NCI-H82 (cell line): ENCODE measurements around the gene TTBK2.
A peak's percentile ranks its signal among the peaks of the same experiment; 100 is the strongest.

ENCODE experiments used
- DNase-seq: peaks from one replicate; lab custom pipeline; 2025; lab: John Stamatoyannopoulos, UW

The TTBK2 gene

DNA sequence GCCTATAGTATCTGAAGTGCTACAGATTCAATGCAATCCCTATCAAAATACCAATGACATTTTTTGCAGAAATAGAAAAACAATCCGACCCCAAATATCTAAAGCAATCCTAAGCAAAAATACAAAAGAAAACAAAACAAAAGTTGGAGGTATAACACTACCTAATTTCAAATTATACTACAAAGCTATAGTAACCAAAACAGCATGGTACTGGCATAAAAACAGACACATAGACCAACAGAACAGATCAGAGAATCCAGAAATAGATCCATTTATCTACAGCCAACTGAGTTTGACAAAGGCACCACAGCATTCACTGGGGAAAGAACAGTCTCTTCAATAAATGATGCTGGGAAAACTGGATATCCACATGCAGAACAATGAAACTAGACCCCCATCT is 159.8 kb downstream of the TTBK2 start:
- no peak for DNase-seq

DNA sequence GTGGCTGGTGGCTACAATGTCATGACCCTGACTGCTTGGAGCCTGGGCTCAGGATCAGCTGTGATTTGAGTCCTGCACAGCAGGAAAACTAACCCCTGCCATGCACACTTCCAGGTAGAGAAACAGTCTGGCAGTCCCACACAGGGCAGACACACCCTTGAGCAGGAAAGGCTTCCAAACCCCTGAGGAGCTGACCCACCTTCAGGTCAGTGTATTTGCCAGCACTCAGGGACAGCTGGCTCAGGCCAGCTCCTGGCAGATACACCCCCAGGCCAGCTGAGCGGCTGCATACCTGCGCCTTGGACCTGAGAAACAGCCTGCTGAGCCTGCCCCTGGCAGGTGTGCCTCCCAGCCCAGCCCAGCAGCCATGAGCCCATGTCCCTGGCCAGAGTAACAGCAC is 161.5 kb downstream of the TTBK2 start:
- DNase-seq = no peak

DNA sequence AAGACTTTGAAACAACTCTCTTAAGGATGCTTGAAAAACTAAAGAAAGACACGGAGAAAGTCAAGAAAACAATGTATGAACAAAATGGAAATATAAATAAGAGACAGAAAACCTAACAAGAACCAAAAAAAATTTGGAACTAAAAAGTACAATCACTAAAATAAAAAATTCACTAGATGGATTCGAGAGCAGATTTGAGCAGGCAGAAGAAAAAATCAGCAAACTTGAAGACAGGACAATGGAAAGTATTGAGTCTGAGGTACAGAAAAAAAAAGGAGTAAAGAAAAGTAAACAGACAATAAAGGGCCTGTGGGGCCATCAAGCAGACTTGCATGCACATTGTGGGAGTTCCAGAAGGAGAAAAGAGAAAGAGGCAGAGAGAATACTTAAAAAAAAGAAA is 170.3 kb downstream of the TTBK2 start:
- DNase-seq = no peak

DNA sequence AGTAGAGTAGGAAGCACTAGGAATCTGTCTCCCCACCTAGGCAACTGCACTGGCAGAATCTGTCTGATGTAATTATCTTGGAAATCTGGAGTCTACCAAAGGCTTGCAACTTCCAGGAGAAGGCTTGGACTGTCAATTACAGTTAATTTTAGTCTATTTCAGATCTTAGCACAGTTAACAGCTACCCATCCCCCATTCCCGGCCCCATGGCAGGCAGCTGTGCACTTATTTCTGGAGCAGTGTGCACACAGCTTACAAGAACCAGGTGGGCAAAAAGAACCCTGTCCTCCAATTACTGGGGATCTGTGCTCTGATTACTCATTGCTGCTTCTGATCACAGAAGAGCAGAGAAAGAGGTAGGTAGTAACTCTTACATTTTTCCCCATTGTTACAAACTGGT is 171.3 kb downstream of the TTBK2 start:
- DNase-seq = peak; percentile 90

DNA sequence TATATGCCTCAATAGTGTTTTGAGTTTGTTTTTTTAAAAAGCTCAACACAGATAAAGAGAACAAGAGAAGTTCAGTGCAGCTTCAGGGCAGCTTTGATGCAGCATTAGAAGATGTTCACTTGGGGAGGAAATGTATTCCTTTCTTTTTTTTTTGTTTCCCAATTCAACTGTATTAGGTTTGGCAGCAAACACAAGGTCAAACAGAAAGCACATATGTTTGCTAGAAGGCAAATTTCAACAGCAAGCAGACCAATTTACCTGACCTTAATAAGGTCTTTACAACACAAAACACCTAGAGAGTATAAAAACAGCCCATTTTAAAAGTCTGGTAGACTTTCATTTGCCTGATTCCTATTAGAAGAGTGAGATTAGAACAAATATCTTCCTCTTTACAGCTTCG is 176.4 kb downstream of the TTBK2 start:
- DNase-seq = no peak

DNA sequence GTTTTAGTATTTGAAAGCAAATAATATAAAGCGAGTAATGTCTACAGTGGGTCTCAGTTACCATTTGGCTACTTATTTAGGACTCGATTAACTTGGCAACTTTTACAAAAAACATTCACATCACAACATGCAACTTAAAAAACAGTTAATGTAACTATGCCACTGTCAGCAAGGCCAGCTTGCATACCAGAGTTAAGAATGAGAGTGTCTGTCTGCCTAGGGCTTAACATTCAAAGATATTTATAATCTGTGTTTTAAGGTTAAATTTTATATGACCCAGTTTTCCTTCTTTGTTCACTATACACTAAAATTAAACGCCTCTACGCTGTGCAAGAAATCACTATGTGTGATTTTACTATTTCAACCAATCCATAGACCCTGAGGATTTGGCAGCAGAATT is 178.4 kb downstream of the TTBK2 start:
- no peak for DNase-seq

DNA sequence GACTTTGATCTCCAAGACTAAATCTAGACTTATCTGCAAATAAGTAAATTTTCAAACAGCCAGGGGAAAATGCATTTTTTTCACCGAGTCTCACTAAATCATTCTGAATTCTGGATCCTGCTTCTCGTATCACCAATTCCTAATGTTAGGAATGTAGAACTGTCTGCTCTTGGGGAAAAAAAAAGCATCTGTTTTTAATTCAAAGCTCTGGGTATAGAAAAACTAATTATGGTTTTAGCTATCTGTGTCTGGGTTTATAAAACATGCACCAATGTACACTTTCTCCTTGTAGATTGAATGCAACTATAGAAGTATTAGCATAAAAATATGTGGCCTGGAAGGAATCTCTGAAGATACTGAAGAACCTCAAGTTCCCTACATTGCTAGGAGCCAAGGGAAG is 178.9 kb downstream of the TTBK2 start:
- DNase-seq = no peak

DNA sequence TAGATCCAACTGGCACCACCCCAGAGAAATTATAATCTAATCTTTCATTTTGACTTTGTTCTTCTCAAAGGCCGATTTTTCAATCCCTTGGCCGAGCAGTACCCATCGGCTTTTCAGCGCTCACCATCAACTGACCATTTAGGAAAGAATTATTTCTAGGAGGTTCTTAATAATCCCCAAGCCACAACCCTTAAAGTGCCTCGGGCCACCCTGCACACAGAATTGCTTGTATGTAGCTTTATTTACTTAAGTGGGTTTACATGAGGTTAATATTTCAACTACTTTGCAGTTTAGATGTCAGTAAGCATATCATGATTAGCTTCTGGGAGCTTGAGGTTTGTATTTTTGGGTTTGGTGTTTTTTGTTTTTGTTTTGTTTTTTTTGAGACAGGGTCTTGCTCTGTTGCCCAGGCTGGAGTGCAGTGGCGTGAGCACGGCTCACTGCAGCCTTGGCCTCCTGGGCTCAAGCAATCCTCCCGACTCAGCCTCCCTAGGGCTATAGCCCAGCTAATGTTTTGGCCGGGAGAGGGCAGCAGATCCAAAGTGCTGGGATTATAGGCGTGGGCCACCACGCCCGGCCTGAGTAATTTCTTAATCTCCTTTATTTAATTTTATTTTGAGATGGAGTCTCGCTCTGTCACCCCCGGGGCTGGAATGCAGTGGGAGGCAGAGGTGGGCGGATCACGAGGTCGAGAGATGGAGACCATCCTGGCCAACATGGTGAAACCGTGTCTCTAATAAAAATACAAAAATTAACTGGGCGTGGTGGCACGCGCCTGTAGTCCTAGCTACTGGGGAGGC is 182.8 kb downstream of the TTBK2 start:
- peak; percentile 65 for DNase-seq

DNA sequence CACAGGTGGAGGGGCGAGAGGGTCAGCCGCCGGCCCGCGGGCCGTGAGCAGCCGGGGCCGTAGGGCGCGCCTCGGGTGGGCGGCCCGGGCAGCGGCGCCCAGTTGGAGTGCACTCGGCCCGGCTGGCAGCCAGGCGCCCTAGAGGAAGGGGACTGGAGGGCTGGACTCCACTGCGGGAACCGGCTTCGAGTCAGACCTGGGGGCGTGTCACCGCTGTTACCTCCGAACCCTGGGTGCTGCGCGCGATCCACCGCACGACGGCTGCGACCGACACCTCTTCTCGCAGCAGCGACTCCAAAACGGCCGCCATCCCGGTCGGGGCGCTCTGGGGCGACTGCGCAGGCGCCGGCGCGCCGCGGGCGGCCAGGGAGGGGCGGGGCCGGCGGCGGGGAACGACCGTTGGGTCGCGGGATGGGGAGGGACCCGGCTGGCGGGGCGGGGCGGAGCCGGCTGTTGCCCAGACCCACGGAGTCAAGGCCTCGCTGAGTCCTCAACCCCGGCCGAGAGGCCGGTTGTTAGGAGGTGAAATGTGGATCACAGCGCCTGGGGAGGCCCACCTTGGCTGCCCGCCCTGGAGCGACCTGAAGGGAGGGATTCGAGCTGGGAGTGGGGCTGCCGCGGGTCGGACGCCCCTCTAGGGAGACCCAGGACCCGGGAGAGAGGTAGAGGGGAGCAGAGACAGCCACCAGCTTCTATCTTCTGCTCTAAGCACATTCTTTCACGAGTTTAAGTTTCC is 183.6 kb downstream of the TTBK2 start, which contains the start of gene CDAN1:
TSS of gene CDAN1 (minus strand) at position 336 of the 736 bp plus-strand sequence. CDS start at position 310, 26 bp downstream.
- DNase-seq = peak; percentile 92

DNA sequence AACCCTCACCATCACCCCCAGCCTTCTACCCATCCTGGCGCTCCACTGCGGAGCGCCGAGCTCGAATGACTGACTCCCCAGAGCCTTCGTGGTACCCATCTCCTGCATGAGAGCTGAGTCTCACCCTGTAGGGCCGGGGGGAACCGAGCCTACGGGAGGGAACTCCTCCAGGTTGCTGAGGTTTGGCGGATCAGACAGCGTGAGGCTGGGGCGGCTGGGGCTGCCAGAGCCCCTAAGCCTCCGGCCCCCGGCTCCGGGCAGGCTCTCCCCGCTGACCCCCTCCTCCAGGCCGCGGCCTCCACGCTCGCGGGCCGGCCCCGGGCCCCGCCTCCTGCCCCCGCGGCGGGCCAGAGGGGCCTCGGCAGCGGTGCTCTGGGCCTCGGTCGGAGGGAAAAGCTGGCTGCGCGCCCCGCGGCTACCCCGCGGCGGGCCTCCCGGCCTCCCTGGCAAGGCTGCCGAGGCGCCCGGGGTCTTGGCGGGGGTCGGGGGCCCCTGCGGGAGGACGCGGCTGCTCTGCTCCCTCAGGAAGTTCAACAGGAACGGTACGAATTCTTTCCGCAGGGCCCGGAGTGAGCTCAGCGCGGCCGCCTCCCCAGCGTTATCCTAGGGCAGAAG is 184.3 kb downstream of the TTBK2 start:
- peak; percentile 37 for DNase-seq

DNA sequence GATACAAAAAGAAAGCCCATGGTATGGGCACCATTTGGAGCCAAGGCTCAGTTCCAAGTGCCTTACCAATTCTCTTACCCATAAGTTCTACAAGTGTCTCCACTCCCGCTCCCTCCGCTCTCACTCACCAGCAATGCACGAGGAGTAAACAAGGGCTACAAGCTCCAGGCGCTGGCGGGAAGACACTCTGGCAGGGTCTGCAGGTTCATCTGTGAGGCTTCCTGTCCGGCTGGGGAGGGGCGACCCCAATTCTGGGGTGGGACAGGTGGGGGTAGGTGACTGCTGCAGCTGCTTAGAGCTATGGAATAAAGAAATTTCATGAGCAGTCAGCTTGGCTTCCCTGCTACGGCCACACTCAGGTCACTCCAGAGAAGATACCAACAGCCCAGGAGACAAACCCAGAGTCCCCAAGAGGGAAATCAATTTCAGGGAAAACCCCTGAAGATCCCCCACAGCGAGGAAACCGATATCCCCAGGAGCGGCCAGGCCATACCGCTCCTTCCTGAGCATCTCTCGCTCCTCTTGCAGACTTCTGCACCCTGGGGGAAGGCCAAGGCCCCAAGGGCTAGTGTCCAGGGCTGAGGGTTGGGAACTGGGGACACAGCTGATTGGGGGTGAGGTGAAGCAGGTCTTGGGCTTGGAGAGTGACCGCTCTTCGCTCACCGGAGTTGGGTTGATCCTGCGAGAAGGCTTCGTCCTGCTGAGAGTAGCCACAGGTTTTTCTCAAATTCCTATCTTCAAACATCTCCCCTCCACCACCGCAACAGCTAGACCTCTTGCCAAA is 185.0 kb downstream of the TTBK2 start:
- no peak for DNase-seq

DNA sequence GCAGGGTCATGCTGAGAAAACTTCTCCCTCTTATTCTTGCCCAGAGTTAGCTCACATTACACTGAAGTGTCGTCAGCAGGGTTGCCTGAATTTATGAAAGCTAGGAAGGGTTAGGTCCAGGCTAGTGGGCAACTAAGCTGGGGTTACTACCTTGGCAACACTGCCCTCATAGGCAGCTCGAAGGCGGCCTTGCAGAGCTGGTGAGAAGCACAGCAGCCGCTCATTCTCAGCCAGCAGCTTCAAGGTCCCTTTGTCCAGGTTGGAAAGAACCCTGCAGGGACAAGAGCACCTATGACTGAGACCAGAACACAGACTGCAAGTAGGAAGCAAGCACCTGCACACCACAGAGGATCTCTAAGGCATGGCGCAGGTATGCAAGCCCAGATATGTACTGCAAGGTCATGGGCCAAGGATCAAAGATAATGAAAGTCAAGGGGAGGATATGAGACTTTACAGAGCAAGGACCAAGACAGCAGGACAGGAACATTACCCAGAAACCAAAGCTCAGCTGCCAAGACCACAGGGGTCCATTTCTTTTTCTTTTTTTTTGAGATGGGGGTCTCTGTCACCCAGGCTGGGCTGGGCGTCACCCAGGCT is 186.4 kb downstream of the TTBK2 start:
- DNase-seq = no peak

DNA sequence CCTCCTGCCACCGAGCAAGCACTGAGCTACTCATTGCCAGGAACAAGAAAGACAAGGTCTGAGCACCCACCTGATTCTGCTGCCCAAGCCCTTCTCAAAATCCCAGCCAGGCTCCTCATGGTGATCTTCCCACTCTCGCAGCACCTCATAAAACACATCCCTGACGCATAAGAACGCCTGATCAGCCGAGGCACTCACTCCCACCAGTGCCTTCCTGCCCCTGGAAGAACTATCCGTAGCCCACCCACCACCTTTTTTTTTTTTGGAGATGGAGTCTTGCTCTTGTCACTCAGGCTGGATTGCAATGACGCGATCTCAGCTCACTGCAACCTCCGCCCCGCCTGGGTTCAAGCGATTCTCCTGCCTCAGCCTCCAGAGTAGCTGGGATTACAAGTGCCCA is 187.6 kb downstream of the TTBK2 start:
- DNase-seq = no peak

DNA sequence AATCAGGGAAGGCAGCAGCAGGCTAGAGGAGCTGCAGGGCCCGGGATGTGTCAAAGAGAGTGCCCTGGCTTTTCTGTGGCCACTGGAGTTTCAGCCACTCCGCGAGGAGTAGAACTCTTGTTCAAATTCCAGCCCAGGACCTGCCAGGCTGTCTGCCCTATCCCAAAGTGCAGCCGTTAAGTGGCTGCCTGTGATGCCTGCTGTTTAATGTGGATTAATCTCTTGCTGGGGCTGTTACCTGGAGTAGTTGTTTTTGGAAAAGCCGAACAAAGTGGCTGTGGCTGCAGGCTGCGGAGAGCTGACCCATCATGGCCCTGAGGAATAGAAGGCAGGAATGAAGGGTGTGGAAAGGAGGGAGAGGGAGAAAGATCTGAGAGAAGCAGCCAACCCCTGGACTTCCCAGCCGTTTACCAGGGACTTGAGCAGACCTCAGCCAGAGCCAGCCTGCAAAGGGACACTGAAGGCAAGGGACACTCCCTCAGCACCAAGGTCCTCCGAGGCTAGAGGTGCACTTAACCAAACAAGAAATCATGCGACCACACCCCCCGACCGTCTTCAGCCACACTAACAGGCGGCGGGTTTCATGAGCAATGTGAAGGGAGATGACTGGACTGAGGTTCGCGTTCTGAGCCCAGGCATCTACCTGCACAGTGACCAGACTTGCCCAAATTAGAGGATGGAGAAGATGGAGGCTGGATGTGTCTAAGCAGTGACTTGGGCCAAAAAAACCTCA is 188.3 kb downstream of the TTBK2 start:
- DNase-seq = no peak

DNA sequence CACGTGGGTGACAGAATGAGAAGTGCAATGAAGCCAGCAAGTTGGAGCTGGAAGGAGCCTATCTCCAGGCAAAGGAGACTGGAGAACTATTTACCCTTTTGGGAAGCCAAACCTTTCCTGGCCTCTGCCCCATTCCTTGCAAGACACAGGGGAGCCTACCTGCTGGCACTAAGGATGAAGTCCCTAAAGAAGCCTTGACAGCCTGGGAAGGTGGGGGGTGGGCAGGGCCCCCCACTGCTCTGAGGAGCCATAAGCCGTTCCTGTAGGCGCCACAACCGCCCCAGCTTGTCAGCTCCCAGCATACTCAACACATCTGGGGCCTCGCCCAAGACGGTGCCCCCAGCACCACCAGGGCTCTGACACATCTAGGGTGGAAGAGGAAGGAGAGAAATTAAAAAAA is 189.1 kb downstream of the TTBK2 start:
- DNase-seq = no peak

DNA sequence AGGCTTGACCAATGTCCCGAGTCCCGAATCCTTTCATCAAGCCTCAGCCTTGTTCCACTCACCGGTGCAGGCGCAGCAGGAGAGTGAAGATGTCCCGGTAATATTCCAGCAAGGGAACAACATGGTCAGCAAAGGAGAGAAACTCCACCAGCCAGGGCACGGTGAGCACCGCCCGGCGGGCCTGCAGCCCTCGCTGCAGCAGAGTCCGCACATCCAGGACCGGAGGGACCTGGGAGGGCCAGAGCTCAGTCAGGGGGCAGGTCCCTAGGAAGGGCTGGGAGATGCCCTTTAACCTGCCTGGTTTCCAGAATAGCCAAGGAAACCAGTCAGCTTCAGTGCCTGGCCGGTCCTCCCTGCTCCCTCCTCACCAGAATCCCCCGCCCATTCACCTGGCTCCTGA is 190.0 kb downstream of the TTBK2 start:
- DNase-seq = no peak

DNA sequence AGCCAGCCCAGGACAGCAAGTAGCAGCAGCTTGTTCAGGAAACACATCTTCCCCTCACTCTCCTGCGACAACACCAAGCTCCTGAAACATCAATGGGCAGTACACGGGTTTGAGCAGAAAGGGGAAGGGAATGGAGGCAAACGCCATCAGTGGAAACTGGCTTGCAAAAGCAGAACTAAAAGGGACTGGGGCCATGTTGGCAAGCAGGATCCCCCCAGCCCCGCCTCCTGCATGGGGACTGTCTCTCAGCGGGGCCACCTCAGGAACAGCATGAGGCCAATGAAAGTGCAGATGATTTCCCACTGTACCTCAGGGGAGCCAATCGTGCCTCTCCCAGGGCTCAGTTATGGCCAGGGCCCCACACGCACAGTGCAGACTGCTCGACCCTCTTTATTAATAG is 190.4 kb downstream of the TTBK2 start:
- no peak for DNase-seq

DNA sequence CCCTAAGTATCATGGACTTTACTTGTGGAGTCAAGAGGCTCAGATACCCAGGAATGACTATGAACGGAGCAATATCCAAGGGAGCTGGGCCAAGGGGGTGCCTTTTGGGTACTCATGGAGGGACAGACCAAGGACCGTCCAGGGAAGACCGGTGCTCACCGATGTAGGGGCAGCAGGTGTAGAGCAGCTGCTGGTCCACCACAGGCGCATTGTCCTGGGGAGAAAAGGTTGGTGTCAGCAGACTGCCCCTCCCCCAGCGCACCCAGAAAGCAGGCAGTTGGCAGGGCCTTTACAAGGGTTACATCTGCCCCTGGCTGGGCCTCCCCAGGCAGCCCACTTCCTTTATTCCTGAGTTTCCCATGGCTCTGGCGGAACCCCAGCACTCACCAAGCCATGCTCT is 191.2 kb downstream of the TTBK2 start:
- no peak for DNase-seq

DNA sequence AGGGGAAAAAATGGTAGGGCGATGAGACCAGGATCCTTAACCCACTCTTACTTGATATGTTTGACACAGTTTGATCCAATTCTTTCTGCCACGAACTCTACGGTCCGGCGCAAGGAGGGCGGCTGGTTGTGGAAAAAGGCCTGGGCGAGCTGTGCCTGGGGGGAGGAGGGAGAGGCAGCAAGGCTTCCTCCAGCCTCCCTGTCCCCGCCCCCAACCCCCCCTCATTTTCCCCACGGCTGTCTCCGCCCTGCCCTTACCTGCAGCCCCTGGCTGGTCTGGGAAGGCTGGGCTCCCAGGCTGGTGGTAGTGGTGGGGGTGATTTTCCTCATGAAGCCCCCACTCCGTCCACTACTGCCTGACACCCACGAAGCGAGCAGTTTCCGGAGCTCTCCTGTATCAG is 191.6 kb downstream of the TTBK2 start:
- no peak for DNase-seq

DNA sequence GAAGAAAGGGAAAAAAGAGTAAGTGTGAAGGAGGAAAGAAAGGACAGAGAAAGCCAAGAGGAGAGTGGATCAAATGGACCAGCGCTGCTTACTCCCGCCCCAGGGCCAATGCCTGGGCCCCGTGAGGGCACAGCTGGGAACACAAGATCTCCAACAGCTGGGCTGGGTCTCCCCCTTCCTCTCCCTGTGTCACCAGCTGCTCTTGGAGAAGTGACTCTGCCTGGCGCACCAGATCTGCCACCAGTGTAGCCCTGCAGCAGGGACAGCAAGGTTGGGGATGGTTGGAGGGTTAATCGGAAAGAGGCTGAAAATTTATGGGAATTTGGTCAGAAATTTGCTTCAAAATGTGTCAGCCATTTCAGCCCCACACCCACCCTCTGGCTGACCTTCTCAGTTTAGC is 192.0 kb downstream of the TTBK2 start:
- no peak for DNase-seq

DNA sequence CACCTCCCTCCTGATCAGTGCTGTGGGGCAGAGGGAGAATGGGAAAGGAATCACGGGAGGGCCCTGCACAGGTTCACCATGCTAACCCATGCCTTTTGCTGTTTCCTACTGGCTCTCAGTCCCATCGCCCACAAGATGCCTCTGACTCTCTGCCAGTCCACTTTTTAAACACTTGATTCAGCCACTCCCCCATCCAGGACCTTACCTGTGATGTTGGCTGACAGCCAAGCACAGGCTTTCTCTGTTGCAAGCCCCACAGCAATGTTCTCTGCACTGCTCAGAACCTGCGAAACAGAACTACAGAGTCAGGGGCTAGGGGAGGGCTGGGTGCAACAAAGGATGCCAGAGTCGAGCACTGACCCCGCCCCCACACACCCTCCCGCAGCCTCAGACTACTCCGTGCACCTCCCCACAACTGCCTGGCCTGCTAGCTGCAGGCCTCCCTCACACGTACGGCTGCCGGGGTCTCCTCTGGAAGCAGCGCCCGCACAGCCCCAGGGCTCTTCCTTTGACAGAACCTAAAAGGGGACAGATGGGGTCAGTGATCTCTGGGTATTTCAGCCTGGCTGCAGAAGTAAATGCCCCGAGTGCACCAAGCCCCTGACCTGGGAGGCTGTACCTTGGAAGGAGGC is 192.7 kb downstream of the TTBK2 start:
- DNase-seq = no peak
